ENCODE results near the gene REC8. TPM values are rescaled to one million over a fixed set of nuclear protein-coding genes. Genes with fewer than 3 reads are reported as not detected.

The REC8 gene
- total RNA-seq, 1 experiment from 2014 or later = 9.8 TPM

DNA sequence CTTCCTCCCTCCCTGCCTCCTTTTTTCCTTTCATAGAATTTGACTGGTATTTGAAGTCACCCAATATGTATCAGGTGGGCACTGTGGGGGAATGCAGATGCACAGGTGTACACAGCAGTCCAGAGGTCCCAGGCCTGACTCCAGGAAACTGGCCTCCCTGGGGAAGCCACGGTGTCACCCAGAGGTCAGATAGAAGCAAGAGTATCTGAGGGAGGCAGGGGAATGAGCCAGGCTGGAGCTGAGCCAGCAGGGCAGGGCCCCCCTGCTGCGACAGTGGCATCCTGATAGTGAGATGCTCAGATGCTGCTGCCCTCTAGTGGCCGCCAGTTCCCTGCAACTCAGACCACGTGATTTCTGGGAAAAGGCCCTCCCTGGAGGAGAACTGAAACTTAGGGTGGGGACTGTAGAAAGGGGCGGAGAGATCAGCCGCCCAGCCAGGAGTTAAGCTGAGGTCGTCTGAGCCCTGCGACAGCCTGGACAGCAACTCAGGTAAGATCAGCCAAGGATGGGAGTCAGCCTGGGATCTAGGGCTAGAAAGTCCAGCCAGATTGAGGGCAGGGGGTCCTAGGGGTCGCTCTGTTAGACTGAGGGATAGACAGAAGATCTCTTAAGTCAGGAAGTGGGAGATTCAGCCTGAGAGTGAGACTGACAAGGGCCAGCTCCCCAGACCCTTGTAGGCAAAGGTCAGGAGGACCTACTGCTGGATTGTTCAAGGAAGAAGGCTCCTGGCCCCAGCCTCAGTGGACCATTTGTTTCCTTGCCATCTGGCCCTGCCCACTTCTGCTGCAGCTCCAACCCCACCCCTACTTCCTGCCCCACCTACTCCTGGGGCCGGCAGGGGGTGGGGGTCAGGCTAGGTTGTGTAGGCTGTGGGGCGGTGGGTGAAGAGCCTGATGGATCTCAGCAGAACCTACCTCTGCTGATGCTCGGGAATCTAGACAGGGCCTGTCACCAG lies 10.8 kb upstream of the REC8 start, which contains the start of gene IRF9:
IRF9 (plus strand) TSS at position 416 of the 955 bp plus-strand sequence. CDS start 880 bp downstream, outside the sequence.
- ChIA-PET CTCF (interaction anchor here (1.1 to 1.2 kb wide), 2 partner anchors 25 to 103 kb away, joined by 3 to 5 read pairs; partner anchors contain the start of gene PSME1), POLR2A (interaction anchor here (0.7 kb wide), 1 partner anchor 27 kb away, joined by 3 read pairs; no protein-coding TSS in a partner anchor)
- TF ChIP-seq, protein P1, sequence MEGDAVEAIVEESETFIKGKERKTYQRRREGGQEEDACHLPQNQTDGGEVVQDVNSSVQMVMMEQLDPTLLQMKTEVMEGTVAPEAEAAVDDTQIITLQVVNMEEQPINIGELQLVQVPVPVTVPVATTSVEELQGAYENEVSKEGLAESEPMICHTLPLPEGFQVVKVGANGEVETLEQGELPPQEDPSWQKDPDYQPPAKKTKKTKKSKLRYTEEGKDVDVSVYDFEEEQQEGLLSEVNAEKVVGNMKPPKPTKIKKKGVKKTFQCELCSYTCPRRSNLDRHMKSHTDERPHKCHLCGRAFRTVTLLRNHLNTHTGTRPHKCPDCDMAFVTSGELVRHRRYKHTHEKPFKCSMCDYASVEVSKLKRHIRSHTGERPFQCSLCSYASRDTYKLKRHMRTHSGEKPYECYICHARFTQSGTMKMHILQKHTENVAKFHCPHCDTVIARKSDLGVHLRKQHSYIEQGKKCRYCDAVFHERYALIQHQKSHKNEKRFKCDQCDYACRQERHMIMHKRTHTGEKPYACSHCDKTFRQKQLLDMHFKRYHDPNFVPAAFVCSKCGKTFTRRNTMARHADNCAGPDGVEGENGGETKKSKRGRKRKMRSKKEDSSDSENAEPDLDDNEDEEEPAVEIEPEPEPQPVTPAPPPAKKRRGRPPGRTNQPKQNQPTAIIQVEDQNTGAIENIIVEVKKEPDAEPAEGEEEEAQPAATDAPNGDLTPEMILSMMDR (IDR thresholded peaks at IDR 0.05) = peak; percentile 91
- TF ChIP-seq REST (IDR thresholded peaks at IDR 0.05; ENCODE audit: insufficient read depth in 1 of 2, low read depth in 2 of 2, low read length in 1 of 2) = no peak; a peak in 1 of 4 replicates
- TF ChIP-seq POLR2AphosphoS5 (IDR thresholded peaks at IDR 0.05; ENCODE audit: low read depth, low read length) = peak; percentile 61
- Histone ChIP-seq H3K27ac (ENCODE audit: low read length) (peak within 1 kb of the TSS; percentile 89), H3K4me1 (ENCODE audit: control insufficient read depth, insufficient read depth, low read length) (peaks cover 4% of the 10 kb centered on the region), H3K9me3 (ENCODE audit: control insufficient read depth, insufficient read depth, low read depth, low read length) (no peaks in the 10 kb centered on the region), H3K27me3 (ENCODE audit: control insufficient read depth, insufficient read depth, low read length) (no peaks in the 10 kb centered on the region), H3K4me3 (ENCODE audit: low read depth in 2 of 2, low read length in 2 of 2) (peak within 1 kb of the TSS; percentile 50 to 76), H3K36me3 (ENCODE audit: control insufficient read depth, insufficient read depth, low read length) (no peaks in the 10 kb centered on the region; the same call in none of the 2 replicates)
- in situ Hi-C loops (cut with HindIII; ENCODE audit: low pct_unique_long_range_greater_than_20kb, low sequenced_read_pairs) (no loop called here), intact Hi-C loops (cut with micrococcal nuclease; ENCODE audit: unreplicated experiment) (no loop called here)
- no TSS peak for BruUV-seq (replicated peaks)
- DNase-seq (ENCODE audit: low read depth, low spot score) = peak; percentile 77
- peak; percentile 91 for ATAC-seq

- no TSS peak for BruUV-seq (replicated peaks)
- in situ Hi-C loops (cut with HindIII; ENCODE audit: low pct_unique_long_range_greater_than_20kb, low sequenced_read_pairs) = no loop called here
- ATAC-seq (no peak), DNase-seq (ENCODE audit: low read depth, low spot score) (no peak)
- Histone ChIP-seq H3K36me3 (ENCODE audit: control insufficient read depth, insufficient read depth, low read length) (no peaks in the 10 kb centered on the region; the same call in none of the 2 replicates), H3K4me1 (ENCODE audit: control insufficient read depth, insufficient read depth, low read length) (peaks cover 4% of the 10 kb centered on the region), H3K27me3 (ENCODE audit: control insufficient read depth, insufficient read depth, low read length) (no peaks in the 10 kb centered on the region), H3K4me3 (ENCODE audit: low read depth in 2 of 2, low read length in 2 of 2) (peak overlapping the region; percentile 50 to 76), H3K27ac (ENCODE audit: low read length) (peak overlapping the region; percentile 89; the same call in 1 of the 2 replicates), H3K9me3 (ENCODE audit: control insufficient read depth, insufficient read depth, low read depth, low read length) (no peaks in the 10 kb centered on the region)
- POLR2A ChIA-PET = interaction anchor here (0.7 kb wide), 1 partner anchor 26 kb away, joined by 3 read pairs; no protein-coding TSS in a partner anchor
- TF ChIP-seq TCF7L2 (IDR thresholded peaks at IDR 0.05; ENCODE audit: low read depth, low read length) (no peak), REST (IDR thresholded peaks at IDR 0.05; ENCODE audit: insufficient read depth in 1 of 2, low read depth in 2 of 2, low read length in 1 of 2) (no peak), POLR2AphosphoS5 (IDR thresholded peaks at IDR 0.05; ENCODE audit: low read depth, low read length) (no peak), SIN3A (IDR thresholded peaks at IDR 0.05; ENCODE audit: borderline replicate concordance, insufficient read depth, low read depth, low read length) (no peak)
- TF ChIP-seq, protein P1 (IDR thresholded peaks at IDR 0.05) = no peak
- intact Hi-C loops (cut with micrococcal nuclease; ENCODE audit: unreplicated experiment) = no loop called here
- CTCF ChIA-PET = interaction anchor here (1.0 kb wide), 1 partner anchor 104 kb away, joined by 4 read pairs; no protein-coding TSS in a partner anchor
Measured at GRCh38 chr14:24162093-24162492, 9.8 kb upstream of the REC8 start.
